GM21390 (cell line): ENCODE measurements around the gene ZCCHC7.
"Not testable (repeated sequence)": the region's sequence is repeated elsewhere in the genome, so short reads cannot be mapped to it uniquely, and the experiment has no call there.

Source experiments
- ATAC-seq: cut with Tn5 transposase; IDR thresholded peaks from one replicate; pipeline ENCODE4 v1.9.1; 2021; ENCODE audit not compliant: unreplicated experiment

Gene ZCCHC7

DNA sequence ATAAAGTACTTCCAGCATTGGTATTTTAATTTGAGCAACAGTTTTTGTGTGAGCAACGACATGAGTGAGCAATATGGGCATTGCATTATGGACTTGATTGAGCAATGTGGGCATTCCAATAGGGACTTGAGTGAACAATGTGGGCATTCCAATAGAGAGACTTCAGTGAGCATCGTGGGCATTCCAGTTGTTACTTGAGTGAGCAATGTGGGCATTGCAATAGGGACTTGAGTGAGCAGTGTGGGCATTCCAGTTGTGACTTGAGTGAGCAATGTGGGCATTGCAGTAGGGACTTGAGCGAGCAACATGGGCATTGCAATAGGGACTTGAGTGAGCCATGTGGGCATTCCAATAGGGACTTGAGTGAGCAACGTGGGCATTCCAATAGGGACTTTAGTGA is 52.2 kb downstream of the ZCCHC7 start:
- ATAC-seq: no peak

DNA sequence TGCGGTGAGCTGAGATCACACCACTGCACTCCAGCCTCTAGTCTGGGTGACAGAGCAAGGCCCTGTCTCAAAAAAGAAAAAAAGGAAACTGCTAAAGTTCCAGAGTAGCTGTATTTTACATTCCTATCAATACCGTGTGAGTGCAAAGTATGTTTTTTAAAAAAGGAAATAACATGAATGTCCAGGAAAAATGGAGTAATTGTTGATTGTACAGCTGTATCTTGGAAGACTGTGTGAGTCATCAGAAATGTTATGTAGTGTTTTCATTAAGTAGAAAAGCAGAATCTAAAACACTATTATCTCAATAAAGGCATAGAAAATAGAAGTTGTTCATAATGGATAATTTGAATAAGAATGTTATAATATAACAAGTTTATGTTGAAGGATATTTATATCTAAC is 53.9 kb downstream of the ZCCHC7 start:
- ATAC-seq: no peak

DNA sequence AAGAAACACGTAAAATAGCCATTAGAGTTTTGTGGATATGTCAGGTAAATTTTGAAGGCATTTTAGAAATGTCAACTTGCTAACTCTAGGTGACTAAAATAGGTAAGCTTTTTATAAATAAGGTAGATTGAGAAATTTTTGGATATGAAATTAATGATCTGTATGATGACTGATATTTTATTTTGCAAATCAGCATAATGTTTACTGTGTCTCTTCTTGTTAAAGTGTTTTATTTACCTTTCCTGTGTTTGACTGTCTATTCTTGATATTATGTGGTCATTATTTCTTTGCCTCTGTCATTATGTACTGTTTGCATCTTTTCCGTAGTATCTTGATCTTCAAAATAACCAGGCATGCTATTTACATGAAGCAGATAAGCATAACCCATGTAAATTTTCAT is 58.4 kb downstream of the ZCCHC7 start:
- no peak for ATAC-seq

DNA sequence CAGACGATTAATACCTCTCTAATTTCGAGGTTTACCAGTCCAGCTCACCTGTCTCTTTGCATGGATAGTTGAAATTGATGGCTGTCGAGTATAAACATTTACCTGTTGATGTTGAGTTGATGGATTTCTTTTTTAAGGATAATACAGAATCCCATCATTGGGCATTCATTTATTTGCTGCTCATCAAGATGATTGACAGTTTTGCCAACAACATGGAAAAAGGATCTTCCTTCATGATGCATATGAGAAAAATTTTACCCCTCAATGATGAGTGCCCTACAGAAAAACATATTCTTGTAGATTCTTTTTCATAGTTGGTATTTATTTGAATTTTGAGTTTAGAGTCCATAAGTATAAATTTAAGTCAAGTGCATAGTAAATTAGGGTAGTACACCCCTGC is 59.2 kb downstream of the ZCCHC7 start:
- no peak for ATAC-seq

- no peak for ATAC-seq
Observed at GRCh38 chr9:37180138-37180537, 59.8 kb downstream of the ZCCHC7 start.

DNA sequence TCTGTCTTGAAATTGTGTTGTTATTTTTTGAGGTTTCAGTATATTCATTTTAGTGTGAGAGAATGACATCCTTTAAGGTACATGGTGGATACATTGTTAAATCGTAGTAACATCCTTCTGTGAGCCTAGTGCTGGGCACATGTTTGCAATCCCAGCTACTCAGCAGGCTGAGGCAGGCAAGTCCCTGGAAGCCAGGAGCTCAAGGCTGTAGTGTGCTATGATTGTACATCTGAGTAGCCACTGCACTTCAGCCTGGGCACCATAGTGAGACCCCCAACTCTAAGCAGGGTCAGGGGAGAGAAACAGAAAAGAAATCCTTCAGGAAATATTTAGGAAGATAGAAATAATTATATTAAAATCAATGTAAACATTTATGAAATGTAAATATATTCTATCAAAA is 62.3 kb downstream of the ZCCHC7 start:
- no peak for ATAC-seq

- ATAC-seq: no peak
Observed at GRCh38 chr9:37184905-37185867, 64.8 kb downstream of the ZCCHC7 start.

DNA sequence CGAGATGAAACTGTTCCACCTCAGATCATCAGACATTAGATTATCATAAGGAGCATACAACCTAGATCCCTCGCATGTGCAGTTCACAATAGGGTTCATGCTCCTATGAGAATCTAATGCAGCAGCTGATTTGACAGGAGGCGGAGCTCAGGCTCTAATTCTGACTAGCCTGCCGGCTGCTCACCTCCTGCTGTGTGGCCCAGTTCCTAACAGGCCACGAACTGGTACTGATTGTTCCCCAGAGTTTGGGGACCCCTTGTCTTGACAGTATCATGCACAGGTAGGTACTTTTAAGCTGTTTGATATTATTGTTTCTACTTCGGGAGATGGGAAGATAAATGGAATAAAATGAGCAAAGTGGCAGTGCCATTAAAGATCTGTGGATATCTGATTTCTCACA is 66.9 kb downstream of the ZCCHC7 start:
- ATAC-seq: peak; percentile 62

GRCh38 chr9:37187713-37188439 is 67.5 kb downstream of the ZCCHC7 start:
- ATAC-seq: peak; percentile 75

DNA sequence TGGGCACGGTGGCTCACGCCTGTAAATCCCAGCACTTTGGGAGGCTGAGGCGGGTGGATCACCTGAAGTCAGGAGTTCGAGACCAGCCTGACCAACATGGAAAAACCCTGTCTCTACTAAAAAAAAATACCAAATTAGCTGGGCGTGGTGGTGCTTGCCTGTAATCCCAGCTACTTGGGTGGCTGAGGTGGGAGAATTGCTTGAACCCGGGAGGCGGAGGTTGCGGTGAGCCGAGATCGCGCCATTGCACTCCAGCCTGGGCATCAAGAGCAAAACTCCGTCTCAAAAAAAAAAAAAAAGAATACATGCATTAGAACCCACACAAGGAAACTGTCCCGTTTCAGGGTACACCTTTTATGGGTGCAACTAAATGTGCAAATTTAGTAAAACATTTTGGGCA is 70.4 kb downstream of the ZCCHC7 start:
- not testable (repeated sequence) for ATAC-seq

DNA sequence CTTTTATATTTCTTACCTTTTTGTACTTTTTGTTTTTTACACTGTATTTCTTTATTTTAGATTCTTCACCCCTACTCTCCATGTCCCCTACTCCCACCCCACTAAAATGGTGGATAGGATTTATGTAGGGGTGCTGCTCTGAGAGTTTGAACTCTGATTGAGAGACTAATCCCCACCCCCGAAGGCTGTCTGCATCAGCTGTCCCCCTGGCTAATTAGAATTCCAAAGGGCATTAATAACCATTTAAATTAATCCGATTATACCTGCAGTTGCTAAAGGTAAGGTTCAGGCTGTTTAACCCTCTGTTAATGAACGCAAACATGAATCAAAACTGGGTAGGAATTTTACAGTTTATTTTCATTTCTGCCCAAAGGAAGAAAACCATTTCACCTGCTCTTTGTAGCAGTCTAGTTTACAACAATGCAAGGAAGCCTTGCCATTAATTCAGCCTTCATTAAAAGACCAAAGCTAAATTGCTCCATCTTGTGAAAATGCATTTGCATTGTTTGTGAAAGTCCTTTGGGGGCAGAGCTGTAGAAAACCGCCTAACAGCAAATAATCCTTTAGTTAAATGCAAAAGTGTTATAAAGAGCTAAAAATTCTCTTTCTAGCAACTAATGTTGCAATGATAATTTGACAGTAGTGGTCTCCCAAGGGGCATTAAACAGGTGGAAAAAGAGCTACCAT is 71.2 kb downstream of the ZCCHC7 start:
- no peak for ATAC-seq

GRCh38 chr9:37192803-37193202 is 72.4 kb downstream of the ZCCHC7 start:
- ATAC-seq: no peak

DNA sequence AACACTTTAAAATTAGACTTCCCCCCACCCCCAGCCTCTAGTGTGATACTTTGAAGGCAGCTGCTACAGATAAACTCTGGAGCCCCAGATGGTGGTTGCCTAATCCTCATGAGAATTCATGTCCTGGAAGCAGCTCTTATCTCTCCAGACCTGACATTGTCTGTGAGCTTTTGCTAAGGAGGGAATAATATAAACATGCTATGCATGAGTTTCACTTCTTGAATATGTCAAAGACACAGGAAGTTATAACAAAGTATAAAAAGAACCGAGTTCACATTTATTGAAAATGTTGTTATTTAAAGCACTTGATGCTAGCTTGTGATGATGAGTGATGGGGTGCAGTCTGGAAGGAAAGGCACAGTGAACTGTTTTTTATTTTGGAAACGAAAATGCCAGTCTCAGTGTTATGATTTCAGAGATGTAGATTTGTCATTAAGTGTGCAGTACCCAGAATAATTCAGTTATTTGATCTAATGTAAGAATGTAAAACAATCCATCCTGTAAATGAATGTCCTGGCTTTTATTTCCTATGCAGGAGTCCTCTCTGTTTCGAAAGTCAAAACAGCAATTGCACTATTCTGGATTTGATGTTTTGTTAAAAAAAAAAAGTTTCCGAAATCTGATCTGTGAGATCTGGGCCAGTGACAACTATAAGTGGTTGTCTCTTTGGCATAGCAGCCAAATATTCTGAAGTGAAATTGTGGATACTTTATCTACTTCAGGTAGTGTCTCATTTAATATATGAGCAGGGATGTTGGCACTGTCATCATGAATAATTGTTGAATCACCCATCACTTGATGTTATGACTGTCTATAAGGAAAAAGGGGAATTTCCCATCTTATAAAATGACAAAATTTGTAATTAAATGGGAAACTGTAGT is 77.0 kb downstream of the ZCCHC7 start:
- ATAC-seq: no peak

DNA sequence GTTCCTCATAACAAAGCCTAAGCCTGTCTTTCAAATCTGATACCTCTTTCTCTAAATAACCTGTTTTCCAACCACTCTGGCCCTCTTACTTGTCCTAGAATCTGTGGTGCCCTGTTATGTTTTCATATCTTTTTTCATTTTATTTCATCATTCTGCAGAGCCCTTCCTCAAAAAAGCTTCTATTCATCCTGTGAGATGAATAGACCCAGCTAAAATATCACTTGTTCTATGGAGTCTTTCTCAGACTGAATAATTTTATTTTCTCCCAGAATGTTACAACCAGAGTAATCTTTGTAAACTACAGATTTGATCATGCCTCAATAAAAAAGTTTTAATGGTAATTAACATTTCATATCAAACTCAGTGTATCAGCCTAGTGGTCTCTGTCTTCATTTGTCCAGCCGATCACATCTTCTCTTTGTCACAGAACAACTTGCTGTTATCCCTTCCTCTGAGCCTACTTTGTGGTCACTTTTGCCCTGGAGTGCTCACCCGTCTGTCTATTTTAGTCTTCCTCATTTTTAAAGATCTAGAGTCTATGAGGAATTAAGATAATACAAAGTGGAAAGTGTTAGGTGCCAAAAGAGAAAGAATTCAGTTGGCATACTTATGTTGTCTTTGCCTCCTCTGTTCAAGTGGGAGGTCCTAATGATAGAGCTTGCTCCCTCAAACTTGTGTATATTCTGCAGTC is 77.8 kb downstream of the ZCCHC7 start:
- no peak for ATAC-seq

DNA sequence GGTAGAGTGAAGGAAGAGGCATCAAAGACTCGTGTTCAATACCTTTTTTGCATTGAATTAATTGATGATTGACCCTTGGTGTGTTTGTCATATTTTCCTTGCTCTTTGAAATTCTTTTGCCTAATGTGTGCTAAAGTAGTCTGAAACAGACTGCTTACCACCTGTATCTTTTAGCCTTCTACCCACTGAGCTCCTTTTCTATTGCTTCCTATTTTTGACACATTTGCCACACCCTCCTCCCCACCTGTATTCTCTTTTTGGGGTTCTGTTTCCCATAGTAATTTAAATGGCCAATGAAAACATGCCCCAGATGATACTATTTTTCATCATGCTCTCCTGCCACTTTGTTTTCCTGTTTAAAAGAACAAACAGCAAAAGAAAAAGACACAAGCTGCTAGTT is 78.5 kb downstream of the ZCCHC7 start:
- ATAC-seq: no peak

DNA sequence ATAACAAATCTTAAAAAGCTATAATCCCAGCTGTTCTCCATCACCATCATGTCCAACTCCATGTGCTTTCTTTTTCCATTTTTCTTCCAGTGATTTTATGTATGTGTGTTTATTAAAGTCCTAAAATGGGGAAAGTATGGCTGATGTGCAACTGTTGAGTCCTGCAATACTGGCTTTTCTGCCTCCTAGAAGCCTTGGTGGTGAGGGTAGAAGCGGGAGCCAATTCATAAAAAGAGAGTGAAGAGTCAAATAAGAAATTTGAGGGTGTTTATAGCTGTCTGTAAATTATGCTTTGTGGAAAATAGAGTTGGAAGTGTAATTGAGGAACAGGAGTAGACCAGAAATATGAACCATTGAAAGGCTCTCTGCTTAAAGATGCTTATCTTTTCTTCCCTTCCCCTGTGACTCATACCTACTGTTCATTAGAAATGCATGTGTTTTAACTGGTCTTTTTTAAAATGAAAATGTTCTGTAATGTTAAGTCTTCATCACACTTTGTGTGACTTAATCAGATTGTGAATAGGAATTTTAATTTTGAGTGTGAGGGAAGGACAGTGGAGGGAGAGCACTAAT is 80.1 kb downstream of the ZCCHC7 start:
- ATAC-seq: no peak

DNA sequence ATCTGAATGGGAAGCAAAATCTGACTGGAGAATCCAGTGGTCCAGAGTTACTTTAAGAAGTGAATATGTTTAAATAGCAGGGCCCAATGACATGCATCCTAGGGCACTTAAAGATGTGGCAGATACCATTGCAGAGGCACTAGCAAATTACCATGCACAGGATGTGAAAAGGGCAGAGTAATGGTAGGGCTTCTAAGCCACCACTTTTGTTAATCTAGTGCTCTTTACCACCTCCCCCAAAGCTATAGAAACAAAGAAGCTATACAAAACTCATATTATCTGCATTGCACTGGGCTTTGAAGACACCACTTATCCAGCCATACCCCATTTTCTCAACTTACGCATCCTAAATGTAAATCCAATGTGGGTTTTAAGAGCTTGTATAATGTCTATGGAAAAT is 81.2 kb downstream of the ZCCHC7 start:
- no peak for ATAC-seq

DNA sequence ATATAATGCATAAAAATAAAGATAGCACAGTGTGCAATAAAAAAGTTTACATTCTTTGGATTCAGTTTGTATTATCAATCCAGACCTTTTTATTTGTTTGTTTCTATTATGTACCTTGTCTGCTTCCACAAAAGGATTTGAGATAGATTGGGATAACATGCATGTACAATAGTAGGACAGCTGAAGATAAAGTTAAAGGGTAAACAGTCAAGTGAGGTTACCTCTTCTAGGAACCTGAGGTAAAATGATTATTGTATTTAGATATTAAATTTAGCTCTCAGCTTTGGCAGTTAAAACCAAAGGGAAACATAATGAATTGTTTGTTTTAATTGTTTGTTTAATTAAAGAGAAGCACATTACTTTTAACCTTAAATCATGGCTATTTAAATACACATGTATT is 81.7 kb downstream of the ZCCHC7 start:
- no peak for ATAC-seq

GRCh38 chr9:37203456-37203855 is 83.1 kb downstream of the ZCCHC7 start:
- ATAC-seq: not testable (repeated sequence)
